SU-DHL-6 (cell line): ENCODE measurements around the gene SCRN2.

Experiments used
- H2AFZ ChIP-seq: fragments of 200-600 bp; sonication (generic); 2 replicates; pipeline ENCODE4 v1.6.1; 2014; ENCODE audit warnings: low read depth, mild to moderate bottlenecking, moderate library complexity, mixed read lengths, antibody characterized with exemption, low read length; ENCODE audit not compliant: severe bottlenecking
- H3F3A ChIP-seq: fragments of 200-600 bp; shearing (Covaris generic); 2 replicates; pipeline ENCODE4 v1.6.0; 2016; ENCODE audit warnings: antibody characterized with exemption, mild to moderate bottlenecking; ENCODE audit not compliant: insufficient read depth
- H3K27ac ChIP-seq: fragments of 200-600 bp; sonication (generic); 2 replicates; pipeline ENCODE4 v1.5.1; 2016; ENCODE audit warnings: low read depth, mild to moderate bottlenecking, low read length, moderate library complexity, mixed read lengths
- H3K27me3 ChIP-seq: fragments of 200-600 bp; sonication (generic), shearing (Covaris generic); 2 replicates; pipeline ENCODE4 v1.6.0; 2014; ENCODE audit warnings: mild to moderate bottlenecking, low read length
- H3K36me3 ChIP-seq: fragments of 200-600 bp; sonication (generic); 2 replicates; pipeline ENCODE4 v1.6.1; 2014; ENCODE audit warnings: mild to moderate bottlenecking, low read length, mixed read lengths
- H3K4me2 ChIP-seq: fragments of 300-600, 200-600 bp; shearing (Covaris generic), sonication (generic); 2 replicates; pipeline ENCODE4 v1.6.0; 2014; ENCODE audit warnings: low read length, low read depth, mild to moderate bottlenecking; ENCODE audit not compliant: poor library complexity, severe bottlenecking
- H3K4me3 ChIP-seq: fragments of 200-600 bp; sonication (generic); 2 replicates; pipeline ENCODE4 v1.5.1; 2014; ENCODE audit warnings: antibody characterized with exemption, low read length, mild to moderate bottlenecking, mixed read lengths; ENCODE audit not compliant: insufficient read depth, poor library complexity, severe bottlenecking
- H3K79me2 ChIP-seq: fragments of 200-600 bp; sonication (generic); 2 replicates; pipeline ENCODE4 v1.6.1; 2014; ENCODE audit warnings: mild to moderate bottlenecking, low read length, moderate library complexity; ENCODE audit not compliant: insufficient read depth
- H3K9ac ChIP-seq: fragments of 200-600 bp; sonication (generic); 2 replicates; pipeline ENCODE4 v1.7.0; 2014; ENCODE audit warnings: mild to moderate bottlenecking, low read length
- H3K9me2 ChIP-seq: fragments of 200-600 bp; sonication (generic); replicated peaks from 2 replicates; pipeline ENCODE4 v1.6.1; 2014; ENCODE audit warnings: low read length; ENCODE audit not compliant: insufficient read depth
- H3K9me3 ChIP-seq: fragments of 200-600 bp; sonication (generic); 2 replicates; pipeline ENCODE4 v1.6.1; 2014; ENCODE audit warnings: low read length, mixed read lengths; ENCODE audit not compliant: insufficient read depth
- H4K20me1 ChIP-seq: fragments of 200-600 bp; sonication (generic); 2 replicates; pipeline ENCODE4 v1.6.1; 2014; ENCODE audit warnings: low read depth, mild to moderate bottlenecking, antibody characterized with exemption, low read length, moderate library complexity, mixed read lengths
- EZH2phosphoT487 ChIP-seq: fragments of 200-600 bp; sonication (generic), shearing (Covaris generic); conservative IDR thresholded peaks from 2 replicates; pipeline ENCODE4 v1.6.1; 2018; ENCODE audit warnings: mild to moderate bottlenecking, antibody characterized with exemption, low read length, moderate library complexity, mixed read lengths
- TF ChIP-seq, protein P1 (sequence below): fragments of 200-600 bp; sonication (generic); IDR thresholded peaks from one replicate; pipeline ENCODE4 v1.5.1; 2017; ENCODE audit warnings: antibody characterized with exemption, mild to moderate bottlenecking, low read length, moderate library complexity; ENCODE audit not compliant: insufficient read depth, poor library complexity, severe bottlenecking

The SCRN2 gene

DNA sequence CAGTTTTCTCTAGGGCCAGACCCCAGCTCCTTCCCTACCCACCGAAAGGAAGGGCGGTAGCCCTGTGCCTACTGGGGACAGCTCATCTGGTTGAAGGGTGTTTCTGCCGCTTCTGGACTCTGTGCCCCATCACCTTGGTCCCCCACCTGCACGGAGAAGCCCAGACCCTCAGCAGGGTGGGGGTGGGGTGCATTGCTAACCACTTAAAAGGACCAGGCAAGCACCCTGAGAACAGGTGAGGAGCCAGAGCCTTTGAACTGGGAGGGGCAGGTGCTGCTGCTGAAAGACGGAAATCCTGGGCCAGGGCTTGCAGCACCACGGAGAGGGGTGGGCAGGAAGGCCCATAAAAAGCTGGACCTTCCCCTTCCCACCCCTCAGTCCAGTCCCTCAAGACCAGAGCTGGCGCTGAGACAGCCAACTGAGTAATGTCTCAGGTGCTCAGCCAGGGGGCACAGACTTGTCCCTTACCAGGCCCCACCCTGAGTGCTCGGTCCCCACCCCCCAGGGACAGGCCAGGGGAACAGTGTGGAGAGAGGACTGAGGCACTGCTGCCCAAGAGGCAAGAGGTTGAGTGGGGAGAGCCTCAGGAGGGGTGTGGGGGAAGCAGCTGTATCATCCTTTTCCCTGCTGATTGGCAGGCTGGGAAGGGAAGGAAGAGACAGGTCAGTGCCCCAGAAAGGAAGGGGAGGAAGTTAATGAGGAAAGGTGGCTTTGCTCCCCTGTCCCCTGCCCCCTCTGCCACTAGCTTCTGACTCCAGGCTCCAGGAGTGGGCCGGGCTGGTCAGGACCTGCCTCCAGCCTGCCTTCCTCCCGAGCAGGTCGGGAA lies 44.0 kb upstream of the SCRN2 start:
- Histone ChIP-seq H3K4me2 (no peak overlapping the region), H3K9ac (no peak overlapping the region), H3K4me3 (no peak overlapping the region), H2AFZ (no peak overlapping the region), H3F3A (no peaks in the 10 kb centered on the region), H3K27me3 (no peaks in the 10 kb centered on the region), H3K36me3 (no peaks in the 10 kb centered on the region), H3K27ac (no peak overlapping the region), H4K20me1 (no peaks in the 10 kb centered on the region), H3K79me2 (no peaks in the 10 kb centered on the region), H3K9me2 (no peaks in the 10 kb centered on the region), H3K9me3 (no peaks in the 10 kb centered on the region)
- TF ChIP-seq, protein P1, sequence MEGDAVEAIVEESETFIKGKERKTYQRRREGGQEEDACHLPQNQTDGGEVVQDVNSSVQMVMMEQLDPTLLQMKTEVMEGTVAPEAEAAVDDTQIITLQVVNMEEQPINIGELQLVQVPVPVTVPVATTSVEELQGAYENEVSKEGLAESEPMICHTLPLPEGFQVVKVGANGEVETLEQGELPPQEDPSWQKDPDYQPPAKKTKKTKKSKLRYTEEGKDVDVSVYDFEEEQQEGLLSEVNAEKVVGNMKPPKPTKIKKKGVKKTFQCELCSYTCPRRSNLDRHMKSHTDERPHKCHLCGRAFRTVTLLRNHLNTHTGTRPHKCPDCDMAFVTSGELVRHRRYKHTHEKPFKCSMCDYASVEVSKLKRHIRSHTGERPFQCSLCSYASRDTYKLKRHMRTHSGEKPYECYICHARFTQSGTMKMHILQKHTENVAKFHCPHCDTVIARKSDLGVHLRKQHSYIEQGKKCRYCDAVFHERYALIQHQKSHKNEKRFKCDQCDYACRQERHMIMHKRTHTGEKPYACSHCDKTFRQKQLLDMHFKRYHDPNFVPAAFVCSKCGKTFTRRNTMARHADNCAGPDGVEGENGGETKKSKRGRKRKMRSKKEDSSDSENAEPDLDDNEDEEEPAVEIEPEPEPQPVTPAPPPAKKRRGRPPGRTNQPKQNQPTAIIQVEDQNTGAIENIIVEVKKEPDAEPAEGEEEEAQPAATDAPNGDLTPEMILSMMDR = no peak
- no peak for TF ChIP-seq EZH2phosphoT487

DNA sequence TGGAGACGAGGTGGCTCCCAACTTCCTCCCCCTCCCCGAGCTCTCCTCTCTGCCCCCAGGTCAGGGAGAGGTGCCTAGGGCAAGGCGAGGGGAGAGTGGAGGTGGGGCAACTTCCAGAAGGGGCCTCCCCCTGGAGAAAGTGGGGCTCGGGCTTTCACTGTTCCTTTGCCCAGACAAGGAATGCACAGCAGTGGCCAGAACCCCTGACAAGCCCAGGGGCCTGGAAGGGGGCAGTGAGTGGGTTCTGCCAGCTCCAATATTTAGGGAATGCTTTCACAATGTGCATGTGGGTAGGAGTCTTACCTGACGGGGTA lies 43.3 kb upstream of the SCRN2 start:
- Histone ChIP-seq H3K79me2 (no peaks in the 10 kb centered on the region), H3K36me3 (no peaks in the 10 kb centered on the region), H3K9ac (no peak overlapping the region), H3K9me3 (no peaks in the 10 kb centered on the region), H3K4me3 (no peak overlapping the region), H3K9me2 (no peaks in the 10 kb centered on the region), H4K20me1 (no peaks in the 10 kb centered on the region), H2AFZ (no peak overlapping the region), H3K27me3 (no peaks in the 10 kb centered on the region), H3F3A (no peaks in the 10 kb centered on the region), H3K4me2 (no peak overlapping the region), H3K27ac (no peak overlapping the region)
- no peak for TF ChIP-seq EZH2phosphoT487
- TF ChIP-seq, protein P1 = no peak

DNA sequence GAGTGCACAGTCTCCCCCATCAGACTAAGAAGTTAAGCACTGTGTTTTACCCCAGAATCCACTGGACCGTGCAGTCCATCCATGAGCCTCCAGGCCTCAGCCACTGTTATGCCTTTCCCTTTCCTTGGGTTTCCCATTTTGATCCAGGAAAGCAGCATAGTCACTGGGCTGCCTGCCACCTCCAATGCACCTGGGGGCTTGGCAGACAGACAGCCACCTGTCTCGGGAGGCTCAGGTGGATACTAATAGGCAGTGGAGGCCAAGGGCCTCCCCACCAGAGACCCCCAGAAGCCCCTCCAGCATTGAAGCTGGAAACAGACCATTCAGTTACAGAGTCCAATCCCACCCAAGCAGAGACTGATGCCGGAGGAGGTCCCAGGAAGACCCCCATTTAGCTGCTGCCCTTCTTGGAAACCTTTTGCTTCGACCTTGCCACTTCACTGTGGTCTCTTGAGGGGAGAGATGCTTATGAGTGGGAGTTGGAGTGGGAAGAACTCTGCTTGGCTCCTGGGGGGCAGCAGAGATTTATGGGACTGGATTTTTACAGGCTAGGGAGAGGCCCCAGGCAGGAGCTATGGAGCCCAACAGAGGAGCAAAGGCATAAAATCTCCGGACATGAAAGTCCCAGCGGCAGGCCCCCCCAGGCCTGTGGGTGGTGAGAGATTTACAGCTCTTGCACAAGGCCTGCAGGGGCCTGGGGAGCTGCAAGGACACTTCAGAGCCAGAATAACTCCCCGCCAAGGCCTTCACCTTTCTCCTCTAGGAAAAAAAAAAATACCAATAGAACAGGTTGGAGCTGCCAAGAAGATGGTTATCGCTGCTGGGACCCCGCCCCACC lies 42.7 kb upstream of the SCRN2 start:
- Histone ChIP-seq H3K27ac (no peak overlapping the region), H3K79me2 (no peaks in the 10 kb centered on the region), H4K20me1 (no peaks in the 10 kb centered on the region), H3K4me3 (no peak overlapping the region), H3F3A (no peaks in the 10 kb centered on the region), H3K36me3 (no peaks in the 10 kb centered on the region), H3K4me2 (no peak overlapping the region), H3K9ac (no peak overlapping the region), H3K9me2 (no peaks in the 10 kb centered on the region), H3K27me3 (no peaks in the 10 kb centered on the region), H3K9me3 (no peaks in the 10 kb centered on the region), H2AFZ (no peak overlapping the region)
- no peak for TF ChIP-seq EZH2phosphoT487
- TF ChIP-seq, protein P1 = no peak
